GM12878 (cell line): ENCODE results near the gene ARFGAP3.

Experiments used
- CTCF ChIP-seq, 3 experiments: IDR thresholded peaks in 2 of 3; conservative IDR thresholded peaks in 1 of 3; 2 replicates each; pipeline ENCODE4 v1.5.1; 2011; ENCODE audit warnings: low read depth in 3 of 3, low read length in 3 of 3, mild to moderate bottlenecking in 3 of 3, control low read depth in 2 of 3, moderate library complexity in 2 of 3, inconsistent platforms in 1 of 3, mixed read lengths in 1 of 3; ENCODE audit not compliant: control insufficient read depth in 2 of 3, insufficient read depth in 1 of 3; ENCODE audit errors: extremely low read depth in 1 of 3
- E2F4 ChIP-seq: IDR thresholded peaks from 2 replicates; pipeline ENCODE4 v1.6.1; 2012; ENCODE audit warnings: low read depth, low read length, improper control_type of control experiment
- EP300 ChIP-seq, 2 experiments: fragments of 150-350 bp in 1 of 2; IDR thresholded peaks; 2 replicates each; pipeline ENCODE4 v1.6.1; 2011 to 2012; ENCODE audit warnings: low read depth in 2 of 2, low read length in 2 of 2, borderline replicate concordance in 1 of 2, improper control_type of control experiment in 1 of 2, inconsistent platforms in 1 of 2; ENCODE audit not compliant: control insufficient read depth in 1 of 2
- GATAD2B ChIP-seq: fragments of 450-650 bp; conservative IDR thresholded peaks from 2 replicates; pipeline ENCODE4 v1.6.1; 2017; ENCODE audit warnings: low read depth, mild to moderate bottlenecking, moderate library complexity
- IRF3 ChIP-seq: fragments of 450-650 bp; IDR thresholded peaks from 2 replicates; pipeline ENCODE4 v1.6.1; 2014; ENCODE audit warnings: mild to moderate bottlenecking
- POLR2A ChIP-seq: IDR thresholded peaks from 2 replicates; pipeline ENCODE4 v1.6.1; 2011; ENCODE audit warnings: low read depth, mild to moderate bottlenecking, low read length
- RELB ChIP-seq: fragments of 450-650 bp; IDR thresholded peaks from 2 replicates; pipeline ENCODE4 v1.6.1; 2017; ENCODE audit warnings: low read depth, mild to moderate bottlenecking, moderate library complexity
- SIX5 ChIP-seq: IDR thresholded peaks from 2 replicates; pipeline ENCODE4 v1.6.1; 2011; ENCODE audit warnings: mild to moderate bottlenecking, low read depth, low read length, moderate library complexity; ENCODE audit not compliant: severe bottlenecking
- TARDBP ChIP-seq: IDR thresholded peaks from 2 replicates; pipeline ENCODE4 v1.6.1; 2016; ENCODE audit warnings: borderline replicate concordance
- YY1 ChIP-seq: IDR thresholded peaks from 2 replicates; pipeline ENCODE4 v1.6.1; 2011; ENCODE audit warnings: low read depth, mild to moderate bottlenecking, low read length
- ZBTB40 ChIP-seq: fragments of 450-650 bp; IDR thresholded peaks from 2 replicates; pipeline ENCODE4 v1.6.1; 2016; ENCODE audit warnings: mild to moderate bottlenecking, moderate library complexity, borderline replicate concordance

GRCh38 chr22:42747701-42748513 lies 109.2 kb downstream of the ARFGAP3 start:
- TF ChIP-seq YY1 (no peak), CTCF (IDR thresholded peaks at IDR 0.05 in 2 of 3, conservative IDR thresholded peaks at IDR 0.05 in 1 of 3; ENCODE audit: control insufficient read depth in 2 of 3, extremely low read depth in 1 of 3, insufficient read depth in 1 of 3, low read depth in 3 of 3, low read length in 3 of 3) (no peak), RELB (no peak), ZBTB40 (no peak), SIX5 (no peak), E2F4 (no peak), IRF3 (no peak), POLR2A (no peak), EP300 (IDR thresholded peaks at IDR 0.05; ENCODE audit: borderline replicate concordance in 1 of 2, control insufficient read depth in 1 of 2, low read depth in 2 of 2, low read length in 2 of 2) (no peak), TARDBP (no peak), GATAD2B (no peak)
